SU-DHL-6 (cell line): ENCODE measurements around the gene TMEM164.

Source experiments
- H2AFZ ChIP-seq: fragments of 200-600 bp; sonication (generic); 2 replicates; pipeline ENCODE4 v1.6.1; 2014; ENCODE audit warnings: low read depth, mild to moderate bottlenecking, moderate library complexity, mixed read lengths, antibody characterized with exemption, low read length; ENCODE audit not compliant: severe bottlenecking
- H3F3A ChIP-seq: fragments of 200-600 bp; shearing (Covaris generic); 2 replicates; pipeline ENCODE4 v1.6.0; 2016; ENCODE audit warnings: antibody characterized with exemption, mild to moderate bottlenecking; ENCODE audit not compliant: insufficient read depth
- H3K27ac ChIP-seq: fragments of 200-600 bp; sonication (generic); 2 replicates; pipeline ENCODE4 v1.5.1; 2016; ENCODE audit warnings: low read depth, mild to moderate bottlenecking, low read length, moderate library complexity, mixed read lengths
- H3K27me3 ChIP-seq: fragments of 200-600 bp; sonication (generic), shearing (Covaris generic); 2 replicates; pipeline ENCODE4 v1.6.0; 2014; ENCODE audit warnings: mild to moderate bottlenecking, low read length
- H3K36me3 ChIP-seq: fragments of 200-600 bp; sonication (generic); 2 replicates; pipeline ENCODE4 v1.6.1; 2014; ENCODE audit warnings: mild to moderate bottlenecking, low read length, mixed read lengths
- H3K4me2 ChIP-seq: fragments of 300-600, 200-600 bp; shearing (Covaris generic), sonication (generic); 2 replicates; pipeline ENCODE4 v1.6.0; 2014; ENCODE audit warnings: low read length, low read depth, mild to moderate bottlenecking; ENCODE audit not compliant: poor library complexity, severe bottlenecking
- H3K4me3 ChIP-seq: fragments of 200-600 bp; sonication (generic); 2 replicates; pipeline ENCODE4 v1.5.1; 2014; ENCODE audit warnings: antibody characterized with exemption, low read length, mild to moderate bottlenecking, mixed read lengths; ENCODE audit not compliant: insufficient read depth, poor library complexity, severe bottlenecking
- H3K79me2 ChIP-seq: fragments of 200-600 bp; sonication (generic); 2 replicates; pipeline ENCODE4 v1.6.1; 2014; ENCODE audit warnings: mild to moderate bottlenecking, low read length, moderate library complexity; ENCODE audit not compliant: insufficient read depth
- H3K9ac ChIP-seq: fragments of 200-600 bp; sonication (generic); 2 replicates; pipeline ENCODE4 v1.7.0; 2014; ENCODE audit warnings: mild to moderate bottlenecking, low read length
- H3K9me2 ChIP-seq: fragments of 200-600 bp; sonication (generic); replicated peaks from 2 replicates; pipeline ENCODE4 v1.6.1; 2014; ENCODE audit warnings: low read length; ENCODE audit not compliant: insufficient read depth
- H3K9me3 ChIP-seq: fragments of 200-600 bp; sonication (generic); 2 replicates; pipeline ENCODE4 v1.6.1; 2014; ENCODE audit warnings: low read length, mixed read lengths; ENCODE audit not compliant: insufficient read depth
- H4K20me1 ChIP-seq: fragments of 200-600 bp; sonication (generic); 2 replicates; pipeline ENCODE4 v1.6.1; 2014; ENCODE audit warnings: low read depth, mild to moderate bottlenecking, antibody characterized with exemption, low read length, moderate library complexity, mixed read lengths
- CTCF ChIP-seq: fragments of 200-600 bp; sonication (generic); IDR thresholded peaks from one replicate; pipeline ENCODE4 v1.5.1; 2017; ENCODE audit warnings: antibody characterized with exemption, mild to moderate bottlenecking, low read length, moderate library complexity; ENCODE audit not compliant: insufficient read depth, poor library complexity, severe bottlenecking
- EZH2phosphoT487 ChIP-seq: fragments of 200-600 bp; sonication (generic), shearing (Covaris generic); conservative IDR thresholded peaks from 2 replicates; pipeline ENCODE4 v1.6.1; 2018; ENCODE audit warnings: mild to moderate bottlenecking, antibody characterized with exemption, low read length, moderate library complexity, mixed read lengths

Gene TMEM164

GRCh38 chrX:110041980-110042379 is 39.1 kb downstream of the TMEM164 start:
- H3K36me3 ChIP-seq, result no peaks in the 10 kb centered on the region
- H3K4me2 ChIP-seq, result no peak overlapping the region
- no peaks in the 10 kb centered on the region for H3K9me2 ChIP-seq
- H3K79me2 ChIP-seq, result no peaks in the 10 kb centered on the region
- no peaks in the 10 kb centered on the region for H4K20me1 ChIP-seq
- H3F3A ChIP-seq, result no peaks in the 10 kb centered on the region
- H2AFZ ChIP-seq, result no peak overlapping the region
- no peaks in the 10 kb centered on the region for H3K27me3 ChIP-seq
- H3K27ac ChIP-seq, result no peak overlapping the region
- no peak for TF ChIP-seq EZH2phosphoT487
- TF ChIP-seq CTCF, result no peak
- H3K4me3 ChIP-seq, result no peak overlapping the region
- H3K9ac ChIP-seq, result no peak overlapping the region
- no peaks in the 10 kb centered on the region for H3K9me3 ChIP-seq

GRCh38 chrX:110042496-110042895 is 39.6 kb downstream of the TMEM164 start:
- Histone ChIP-seq H3K9ac (no peak overlapping the region), H4K20me1 (no peaks in the 10 kb centered on the region), H3K27me3 (no peaks in the 10 kb centered on the region), H3K27ac (no peak overlapping the region), H3K79me2 (no peaks in the 10 kb centered on the region), H3F3A (no peaks in the 10 kb centered on the region), H3K4me3 (no peak overlapping the region), H3K9me2 (no peaks in the 10 kb centered on the region), H2AFZ (no peak overlapping the region), H3K9me3 (no peaks in the 10 kb centered on the region), H3K36me3 (no peaks in the 10 kb centered on the region), H3K4me2 (no peak overlapping the region)
- TF ChIP-seq EZH2phosphoT487 (no peak), CTCF (no peak)

GRCh38 chrX:110043506-110043905 is 40.6 kb downstream of the TMEM164 start:
- H3F3A ChIP-seq, result no peaks in the 10 kb centered on the region
- H3K4me2 ChIP-seq, result no peak overlapping the region
- H3K9me3 ChIP-seq, result no peaks in the 10 kb centered on the region
- H3K27me3 ChIP-seq, result no peaks in the 10 kb centered on the region
- no peak overlapping the region for H2AFZ ChIP-seq
- H3K79me2 ChIP-seq, result no peaks in the 10 kb centered on the region
- H3K27ac ChIP-seq, result no peak overlapping the region
- no peak overlapping the region for H3K4me3 ChIP-seq
- no peaks in the 10 kb centered on the region for H3K9me2 ChIP-seq
- no peak overlapping the region for H3K9ac ChIP-seq
- no peak for TF ChIP-seq EZH2phosphoT487
- TF ChIP-seq CTCF, result no peak
- no peaks in the 10 kb centered on the region for H4K20me1 ChIP-seq
- H3K36me3 ChIP-seq, result no peaks in the 10 kb centered on the region
